Activated naive CD8-positive, alpha-beta T cell (primary cell): ENCODE data around the gene BUD23.

Experiments used
- H3K27ac Mint-ChIP-seq: one replicate; pipeline ENCODE4 v1.8.0; 2021; ENCODE audit warnings: mixed read lengths
- H3K27me3 Mint-ChIP-seq: one replicate; pipeline ENCODE4 v1.8.0; 2021; ENCODE audit warnings: mixed read lengths
- H3K36me3 Mint-ChIP-seq: one replicate; pipeline ENCODE4 v1.8.0; 2021; ENCODE audit warnings: mixed read lengths
- H3K4me1 Mint-ChIP-seq: one replicate; pipeline ENCODE4 v1.8.0; 2021; ENCODE audit warnings: low read depth, mixed read lengths
- H3K4me3 Mint-ChIP-seq: one replicate; pipeline ENCODE4 v1.8.0; 2021; ENCODE audit warnings: mild to moderate bottlenecking, mixed read lengths
- H3K9me3 Mint-ChIP-seq: one replicate; pipeline ENCODE4 v1.8.0; 2021; ENCODE audit warnings: low read depth, mixed read lengths

BUD23 gene

DNA sequence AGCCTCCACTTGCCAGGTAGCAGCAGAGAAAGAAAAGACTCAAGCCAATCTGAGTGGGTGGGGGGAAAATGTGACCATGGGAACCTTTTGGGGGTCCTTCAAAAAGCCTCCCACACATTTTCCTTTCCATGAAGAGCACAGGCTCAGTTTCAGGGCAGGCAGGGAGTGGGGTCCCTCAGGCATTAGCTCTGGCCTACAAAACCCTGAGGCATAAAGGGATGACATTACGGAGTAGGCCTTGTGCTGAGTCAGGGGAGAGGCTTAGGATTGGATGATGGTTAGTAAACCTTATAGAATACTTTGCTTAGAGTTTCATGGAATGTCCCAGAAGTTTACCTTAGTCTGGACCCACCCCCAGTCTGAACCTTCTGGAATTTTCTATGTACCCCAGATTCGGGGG is 3.7 kb upstream of the BUD23 start:
- Mint-ChIP-seq H3K4me3 (no peak overlapping the region), H3K27ac (no peak overlapping the region), H3K36me3 (peaks cover 11% of the 10 kb centered on the region), H3K4me1 (peaks cover 24% of the 10 kb centered on the region), H3K9me3 (no peaks in the 10 kb centered on the region), H3K27me3 (no peaks in the 10 kb centered on the region)

DNA sequence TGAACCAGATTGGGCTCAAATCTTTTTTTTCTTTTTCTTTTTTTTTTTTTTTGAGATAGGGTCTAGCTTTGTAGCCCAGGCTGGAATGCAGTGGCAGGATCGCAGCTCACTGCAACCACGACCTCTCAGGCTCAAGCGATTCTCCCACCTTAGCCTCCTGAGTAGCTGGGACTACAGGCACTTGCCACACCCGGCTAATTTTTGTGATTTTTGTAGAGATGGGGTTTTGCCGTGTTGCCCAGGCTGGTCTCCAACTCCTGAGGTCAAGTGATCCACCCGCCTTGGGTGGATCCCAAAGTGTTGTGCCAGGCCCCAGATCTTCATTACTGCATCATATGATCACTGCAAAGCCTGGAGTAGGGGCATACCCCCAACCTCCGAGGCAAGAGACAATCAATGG is 2.9 kb upstream of the BUD23 start:
- Mint-ChIP-seq H3K36me3 (peaks cover 11% of the 10 kb centered on the region), H3K27me3 (no peaks in the 10 kb centered on the region), H3K9me3 (no peaks in the 10 kb centered on the region), H3K27ac (no peak overlapping the region), H3K4me1 (peaks cover 31% of the 10 kb centered on the region), H3K4me3 (peak overlapping the region; percentile 100)

DNA sequence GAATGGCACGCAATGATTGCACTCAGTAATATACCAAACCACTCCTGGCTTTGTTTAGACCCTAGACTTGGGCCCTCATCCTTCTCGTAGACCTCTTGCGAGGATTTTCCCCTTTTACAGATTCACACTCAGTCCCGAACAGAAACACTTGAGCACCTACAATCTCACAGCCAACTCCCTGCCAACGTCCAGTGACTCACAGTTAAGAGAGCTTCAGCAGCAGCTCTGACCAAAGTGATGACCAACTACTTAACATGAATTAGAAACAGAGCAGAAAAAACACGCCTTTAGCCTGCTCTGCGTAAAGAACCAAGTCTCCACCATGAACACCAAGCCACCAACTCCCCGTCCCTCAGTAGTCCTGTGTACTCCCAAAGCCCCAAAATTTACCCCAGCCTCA is 2.4 kb upstream of the BUD23 start:
- Mint-ChIP-seq H3K4me3 (peak overlapping the region; percentile 100), H3K27me3 (no peaks in the 10 kb centered on the region), H3K9me3 (no peaks in the 10 kb centered on the region), H3K27ac (peak overlapping the region; percentile 64), H3K36me3 (peaks cover 11% of the 10 kb centered on the region), H3K4me1 (peaks cover 32% of the 10 kb centered on the region)

DNA sequence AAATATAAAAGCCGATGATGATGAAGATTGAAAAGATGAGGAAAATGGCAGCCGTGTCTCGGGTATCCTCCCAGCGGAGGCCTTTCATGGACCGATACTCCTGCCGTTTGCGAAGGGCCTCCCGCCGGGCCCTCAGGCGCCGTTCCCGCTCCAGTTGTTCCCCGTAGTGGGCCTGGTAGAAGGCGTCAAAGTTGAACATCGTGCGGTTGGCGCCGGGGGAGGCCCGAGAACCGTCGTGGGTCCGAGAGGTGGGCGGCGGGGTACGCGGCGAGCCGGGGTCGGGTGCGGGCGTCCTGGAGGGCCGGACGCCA is 697 bp upstream of the BUD23 start:
- H3K27ac Mint-ChIP-seq = no peak overlapping the region
- peaks cover 11% of the 10 kb centered on the region for H3K36me3 Mint-ChIP-seq
- H3K4me1 Mint-ChIP-seq = peaks cover 35% of the 10 kb centered on the region
- H3K9me3 Mint-ChIP-seq = no peaks in the 10 kb centered on the region
- H3K27me3 Mint-ChIP-seq = no peaks in the 10 kb centered on the region
- peak overlapping the region; percentile 100 for H3K4me3 Mint-ChIP-seq

DNA sequence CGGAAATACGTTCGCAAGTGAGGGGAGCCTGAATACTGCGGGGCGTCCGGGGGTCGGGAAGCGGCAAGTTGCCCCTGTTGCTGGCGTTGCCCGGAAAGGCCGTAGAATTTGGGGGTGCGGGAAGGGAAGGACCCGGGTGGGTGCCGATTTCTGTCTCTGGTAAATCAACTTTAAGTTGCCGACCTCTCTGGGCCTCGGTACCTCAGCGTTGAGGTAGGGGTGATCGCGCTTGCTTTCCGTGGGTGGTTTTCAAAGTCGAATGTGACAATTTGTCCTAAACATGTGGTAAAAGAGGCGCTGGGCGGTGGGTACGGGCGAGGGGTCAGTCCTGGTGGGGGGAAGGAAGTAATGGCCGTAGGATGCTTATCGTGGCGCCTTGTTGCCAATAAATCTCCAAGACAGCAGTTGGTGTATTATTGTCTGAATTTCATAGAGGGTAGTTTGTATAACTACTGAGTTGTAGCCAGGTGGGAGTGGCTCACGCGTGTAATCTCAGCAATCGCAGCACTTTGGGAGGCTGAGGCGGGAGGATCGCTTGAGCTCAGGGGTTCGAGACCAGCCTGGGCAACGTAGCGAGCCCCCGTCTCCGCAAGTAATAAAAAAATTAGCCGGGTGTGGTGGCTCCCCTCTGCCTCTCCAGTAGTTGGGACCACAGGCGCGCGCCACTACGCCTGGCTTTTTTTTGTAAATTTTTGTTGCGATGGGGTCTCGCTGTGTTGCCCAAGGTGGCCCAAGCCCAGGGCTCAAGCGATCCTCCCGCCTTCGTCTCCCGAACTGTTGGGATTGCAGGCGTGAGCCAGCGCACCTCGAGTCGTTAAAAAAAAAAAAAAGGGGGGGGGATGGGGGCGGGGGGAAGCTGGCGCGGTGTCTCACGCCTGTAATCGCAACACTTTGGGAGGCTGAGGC is 644 bp downstream of the BUD23 start:
- Mint-ChIP-seq H3K9me3 (no peaks in the 10 kb centered on the region), H3K27me3 (no peaks in the 10 kb centered on the region), H3K4me1 (peaks cover 33% of the 10 kb centered on the region), H3K4me3 (peak overlapping the region; percentile 100), H3K27ac (peak overlapping the region; percentile 96), H3K36me3 (peaks cover 6% of the 10 kb centered on the region)

DNA sequence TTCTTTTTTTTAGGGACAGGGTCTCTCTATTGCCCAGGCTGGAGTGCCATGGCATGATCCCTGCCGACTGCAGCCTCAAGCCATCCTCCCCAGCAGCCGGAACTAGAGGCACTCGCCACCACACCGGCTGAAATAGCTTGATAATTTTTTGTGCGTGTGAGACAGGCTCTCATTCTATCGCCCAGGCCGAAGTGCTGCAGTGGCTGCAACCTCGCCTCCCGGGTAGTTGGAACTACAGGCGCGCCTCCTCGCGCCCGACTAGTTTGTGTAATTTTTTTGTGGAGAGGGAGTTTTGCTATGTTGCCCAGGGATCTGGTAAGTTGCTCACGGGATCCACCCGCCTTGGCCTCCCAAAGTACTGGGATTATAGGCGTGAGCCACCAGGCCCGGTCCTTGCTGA is 1.9 kb downstream of the BUD23 start:
- peak overlapping the region; percentile 47 for H3K4me3 Mint-ChIP-seq
- H3K4me1 Mint-ChIP-seq = peaks cover 38% of the 10 kb centered on the region
- no peaks in the 10 kb centered on the region for H3K27me3 Mint-ChIP-seq
- H3K9me3 Mint-ChIP-seq = no peaks in the 10 kb centered on the region
- H3K27ac Mint-ChIP-seq = no peak overlapping the region
- H3K36me3 Mint-ChIP-seq = peaks cover 11% of the 10 kb centered on the region

DNA sequence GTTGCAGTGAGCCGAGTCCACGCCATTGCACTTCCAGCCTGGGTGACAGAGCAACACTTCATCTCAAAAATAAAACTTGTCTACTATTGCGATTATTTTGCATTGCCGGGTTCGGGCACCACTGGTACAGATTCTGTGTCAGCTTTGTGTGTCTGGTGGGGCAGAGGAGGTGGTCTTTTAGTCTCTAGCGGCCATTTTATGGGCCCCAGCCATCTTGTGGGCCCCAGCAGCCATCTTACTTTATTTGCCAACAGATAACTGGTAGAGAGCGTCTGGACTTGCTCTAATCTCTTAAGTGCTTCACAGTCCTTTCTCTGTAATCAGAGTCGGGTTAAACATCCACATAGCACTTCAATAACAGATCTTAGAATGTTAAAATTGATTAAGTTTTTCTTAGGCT is 4.9 kb downstream of the BUD23 start:
- Mint-ChIP-seq H3K4me3 (no peak overlapping the region), H3K27me3 (no peaks in the 10 kb centered on the region)

DNA sequence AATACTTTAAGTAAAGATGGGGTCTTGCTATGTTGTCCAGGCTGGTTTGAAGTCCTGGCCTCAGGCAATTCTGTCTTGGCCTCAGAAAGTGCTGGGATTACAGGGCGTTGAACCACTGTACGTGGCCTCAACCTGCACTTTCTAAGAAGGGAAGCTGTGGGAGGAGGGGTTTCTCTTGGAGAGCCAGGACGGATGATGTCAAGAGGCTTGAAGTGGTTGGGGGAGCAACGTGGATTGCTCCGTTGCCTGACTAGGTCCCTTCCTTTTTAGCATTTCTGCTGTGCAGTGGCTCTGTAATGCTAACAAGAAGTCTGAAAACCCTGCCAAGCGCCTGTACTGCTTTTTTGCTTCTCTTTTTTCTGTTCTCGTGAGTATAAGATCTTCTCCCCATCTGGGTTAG is 7.2 kb downstream of the BUD23 start:
- Mint-ChIP-seq H3K9me3 (no peaks in the 10 kb centered on the region), H3K27ac (no peak overlapping the region), H3K4me3 (no peak overlapping the region), H3K27me3 (no peaks in the 10 kb centered on the region), H3K36me3 (peaks cover 19% of the 10 kb centered on the region), H3K4me1 (peaks cover 10% of the 10 kb centered on the region)

More for the DNA sequence above, 4.9 kb downstream of the BUD23 start:
- Mint-ChIP-seq H3K4me1 (peaks cover 23% of the 10 kb centered on the region), H3K36me3 (peaks cover 16% of the 10 kb centered on the region), H3K9me3 (no peaks in the 10 kb centered on the region), H3K27ac (no peak overlapping the region)

DNA sequence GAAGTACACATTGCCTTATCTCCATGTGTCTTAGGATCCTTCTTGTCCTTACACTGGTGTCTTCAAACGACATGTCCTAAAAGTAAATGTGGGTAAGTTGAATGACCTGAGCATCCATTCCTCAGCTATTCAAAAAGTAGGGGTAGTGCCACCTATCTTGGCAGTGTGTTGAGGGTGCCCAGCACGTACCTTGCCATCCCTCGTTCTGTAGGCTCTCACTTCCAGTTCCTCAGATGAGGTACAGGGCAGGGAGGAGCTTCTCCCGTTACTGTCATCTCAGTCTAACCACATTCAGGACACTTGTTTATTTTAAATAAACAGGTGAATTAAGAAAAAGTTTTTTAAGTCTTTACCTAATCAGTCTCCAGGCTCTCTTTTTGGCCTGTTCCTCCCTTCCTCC is 13.0 kb downstream of the BUD23 start:
- no peak overlapping the region for H3K27ac Mint-ChIP-seq
- H3K4me3 Mint-ChIP-seq = no peak overlapping the region
- no peaks in the 10 kb centered on the region for H3K27me3 Mint-ChIP-seq
- H3K36me3 Mint-ChIP-seq = peaks cover 16% of the 10 kb centered on the region
- no peaks in the 10 kb centered on the region for H3K4me1 Mint-ChIP-seq
- H3K9me3 Mint-ChIP-seq = no peaks in the 10 kb centered on the region

DNA sequence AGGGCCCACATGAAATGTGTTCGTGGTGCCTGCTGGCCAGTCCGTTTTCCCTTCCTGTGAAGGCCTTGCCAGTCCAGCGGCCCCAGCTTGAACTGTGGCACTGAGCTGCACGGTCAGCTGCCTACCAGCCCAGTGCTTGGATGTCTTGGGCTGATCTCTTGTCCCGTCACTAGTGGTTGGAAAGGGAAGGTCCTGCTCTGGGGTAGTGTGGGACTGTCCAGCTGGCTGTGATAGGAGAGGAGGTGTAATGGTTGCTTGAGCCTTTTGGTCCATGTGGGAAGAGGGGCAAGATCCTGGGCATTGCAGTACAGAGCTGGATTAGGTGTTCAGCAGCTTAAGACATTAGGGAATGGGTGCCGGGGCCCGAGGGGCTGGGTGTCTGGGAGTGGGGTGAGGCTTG is 15.0 kb downstream of the BUD23 start:
- no peak overlapping the region for H3K4me3 Mint-ChIP-seq
- H3K27me3 Mint-ChIP-seq = no peaks in the 10 kb centered on the region
- H3K4me1 Mint-ChIP-seq = peaks cover 2% of the 10 kb centered on the region
- H3K27ac Mint-ChIP-seq = no peak overlapping the region
- H3K9me3 Mint-ChIP-seq = no peaks in the 10 kb centered on the region
- peaks cover 13% of the 10 kb centered on the region for H3K36me3 Mint-ChIP-seq

DNA sequence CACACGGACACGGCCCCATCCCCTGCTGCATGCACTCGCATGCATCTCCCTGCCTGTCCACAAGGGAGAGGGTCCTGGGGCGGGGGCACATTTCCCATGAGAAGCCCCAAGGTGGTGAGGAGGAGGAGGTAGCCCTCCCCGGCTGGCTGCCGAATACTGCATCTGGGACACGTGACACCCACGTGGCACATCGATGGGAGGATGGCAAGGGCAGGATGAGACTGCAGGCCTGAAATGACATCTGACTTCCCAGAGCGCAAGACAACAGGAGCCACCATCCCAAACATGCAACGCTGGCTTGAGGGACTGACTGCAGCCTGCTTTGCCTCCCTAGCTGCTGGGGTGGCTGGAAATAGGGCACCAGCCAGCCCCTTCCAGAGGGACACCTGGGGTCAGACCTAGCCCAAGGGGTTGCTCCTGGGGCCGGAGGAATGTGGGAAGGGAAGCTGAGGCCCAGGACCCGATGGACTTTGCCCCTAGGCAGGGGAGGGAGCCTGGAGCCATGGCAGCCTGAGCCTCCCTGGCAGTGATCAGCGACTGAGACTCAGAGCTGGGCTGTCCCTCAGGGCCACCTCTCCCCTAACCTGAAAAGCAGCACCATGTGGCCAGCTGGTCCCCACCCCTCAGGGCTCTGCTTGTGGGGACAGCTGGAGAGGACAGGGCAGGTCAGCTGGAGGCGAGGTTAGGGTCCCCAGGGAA is 16.1 kb downstream of the BUD23 start:
- no peak overlapping the region for H3K4me3 Mint-ChIP-seq
- no peaks in the 10 kb centered on the region for H3K27me3 Mint-ChIP-seq
- H3K27ac Mint-ChIP-seq = no peak overlapping the region
- H3K36me3 Mint-ChIP-seq = peaks cover 9% of the 10 kb centered on the region
- no peaks in the 10 kb centered on the region for H3K9me3 Mint-ChIP-seq
- peaks cover 4% of the 10 kb centered on the region for H3K4me1 Mint-ChIP-seq

DNA sequence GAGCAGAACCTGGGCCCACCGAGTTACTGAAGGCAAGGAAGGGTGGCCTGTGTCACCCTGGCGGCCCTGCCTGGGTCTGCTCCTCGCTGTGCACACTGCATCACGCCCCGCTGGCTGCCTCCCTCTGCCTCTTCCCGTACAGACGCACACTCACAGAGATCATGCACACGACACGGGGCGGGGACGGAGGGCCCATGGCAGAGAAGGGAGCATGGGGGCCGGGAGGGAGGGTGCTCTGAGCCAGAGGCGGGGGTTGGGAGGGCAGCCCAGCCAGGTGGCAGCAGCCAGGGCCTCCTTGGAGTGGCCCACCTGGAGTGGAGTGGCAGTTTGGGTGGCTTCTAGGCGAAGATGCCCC is 16.6 kb downstream of the BUD23 start:
- Mint-ChIP-seq H3K4me1 (peaks cover 4% of the 10 kb centered on the region), H3K27me3 (no peaks in the 10 kb centered on the region)

DNA sequence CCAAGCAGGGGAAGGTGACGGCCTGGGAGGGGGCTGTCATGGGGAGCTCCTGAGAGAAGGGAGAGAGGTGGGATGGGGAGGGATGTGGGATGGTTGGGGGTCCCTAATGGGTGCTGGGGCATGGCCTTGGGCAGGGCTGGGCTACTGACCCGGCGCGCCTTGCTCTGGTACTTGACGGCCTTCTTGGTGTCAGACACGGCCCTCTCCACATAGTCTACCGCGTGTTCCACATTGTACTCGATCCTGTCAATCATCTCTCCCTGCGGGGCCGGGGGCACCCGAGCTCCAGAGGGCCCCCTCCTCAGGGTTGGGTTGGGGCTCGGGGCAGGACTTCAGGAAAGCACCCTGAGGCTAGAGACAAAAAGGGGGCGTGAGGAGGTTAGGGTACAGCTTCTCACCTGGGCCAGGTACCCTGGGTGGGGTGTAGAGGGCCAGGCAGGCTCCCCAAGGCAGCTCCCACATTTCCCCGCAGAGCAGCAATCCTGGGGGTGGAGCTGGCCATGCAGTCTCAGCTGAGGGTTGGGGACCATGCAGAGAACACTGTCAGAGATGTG is 17.3 kb downstream of the BUD23 start:
- H3K4me1 Mint-ChIP-seq = peaks cover 4% of the 10 kb centered on the region
- no peaks in the 10 kb centered on the region for H3K27me3 Mint-ChIP-seq
- H3K4me3 Mint-ChIP-seq = no peak overlapping the region
- H3K27ac Mint-ChIP-seq = no peak overlapping the region
- peaks cover 6% of the 10 kb centered on the region for H3K36me3 Mint-ChIP-seq
- H3K9me3 Mint-ChIP-seq = no peaks in the 10 kb centered on the region

More for the DNA sequence above, 16.6 kb downstream of the BUD23 start:
- Mint-ChIP-seq H3K4me3 (no peak overlapping the region), H3K9me3 (no peaks in the 10 kb centered on the region), H3K36me3 (peaks cover 9% of the 10 kb centered on the region), H3K27ac (no peak overlapping the region)

DNA sequence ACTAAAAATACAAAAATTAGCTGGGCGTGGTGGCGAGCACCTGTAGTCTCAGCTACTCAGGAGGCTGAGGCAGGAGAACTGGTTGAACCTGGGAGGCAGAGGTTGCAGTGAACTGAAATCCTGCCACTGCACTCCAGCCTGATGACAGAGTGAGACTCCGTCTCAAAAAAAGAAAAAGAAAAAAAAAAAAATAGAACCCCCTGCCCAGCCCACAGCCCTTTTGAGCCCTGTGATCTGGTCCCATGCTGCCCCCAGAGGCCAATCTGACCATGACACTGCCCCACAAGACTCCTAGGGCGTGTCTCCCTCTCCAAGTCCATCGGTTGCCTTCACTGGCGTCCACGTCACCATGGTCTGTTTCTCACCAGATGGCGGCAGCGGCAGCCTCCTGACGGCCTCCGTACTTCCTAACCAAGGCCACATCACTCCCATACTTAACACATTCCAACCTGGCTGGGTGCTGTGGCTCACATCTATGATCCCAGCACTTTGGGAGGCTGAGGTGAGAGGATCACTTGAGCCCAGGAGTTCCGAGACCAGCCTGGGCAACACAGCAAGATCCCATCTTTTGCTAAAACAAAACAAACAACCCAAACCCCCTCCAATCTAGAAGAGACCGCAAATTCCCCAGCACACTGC is 18.1 kb downstream of the BUD23 start:
- Mint-ChIP-seq H3K9me3 (no peaks in the 10 kb centered on the region), H3K27me3 (no peaks in the 10 kb centered on the region), H3K36me3 (peaks cover 5% of the 10 kb centered on the region), H3K4me1 (peaks cover 6% of the 10 kb centered on the region), H3K4me3 (no peak overlapping the region), H3K27ac (no peak overlapping the region)

DNA sequence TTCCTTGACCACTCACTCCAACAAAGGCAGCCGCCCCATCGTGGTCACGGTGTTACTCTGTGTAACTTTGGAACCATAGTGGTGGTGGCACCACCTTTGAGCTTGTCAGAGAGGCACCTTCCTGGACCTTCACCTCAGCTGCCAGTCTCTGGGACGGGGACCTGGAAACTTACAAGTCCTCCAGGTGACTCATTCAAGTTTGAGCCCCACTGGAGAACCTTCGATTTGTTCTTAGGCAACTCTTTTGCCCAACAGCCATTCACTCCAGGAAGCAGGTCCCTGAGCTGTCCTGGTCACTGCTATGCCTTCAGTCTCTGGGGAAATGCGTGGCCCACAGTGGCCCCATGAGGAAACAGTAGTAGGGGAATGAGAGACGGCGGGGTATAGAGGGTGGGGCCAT is 18.8 kb downstream of the BUD23 start:
- H3K36me3 Mint-ChIP-seq = peaks cover 5% of the 10 kb centered on the region
- peaks cover 11% of the 10 kb centered on the region for H3K4me1 Mint-ChIP-seq
- peak overlapping the region; percentile 17 for H3K4me3 Mint-ChIP-seq
- H3K27me3 Mint-ChIP-seq = no peaks in the 10 kb centered on the region
- H3K27ac Mint-ChIP-seq = no peak overlapping the region
- no peaks in the 10 kb centered on the region for H3K9me3 Mint-ChIP-seq
